RWPE2 (cell line): ENCODE results near the gene TENT5A.
A peak's percentile ranks its signal among the peaks of the same experiment; 100 is the strongest.

Experiments
- ATAC-seq: fragments of 200-7000 bp; cut with Tn5 transposase; 3 replicates; pipeline ENCODE4 v1.9.1; 2021; ENCODE audit warnings: low read depth
- DNase-seq: peaks from one replicate; pipeline ENCODE4 v3.0.0-alpha.2; 2020; ENCODE audit warnings: low spot score
- H3K27ac ChIP-seq: fragments of 450-650 bp; 2 replicates; pipeline ENCODE4 v1.5.1; 2017; ENCODE audit warnings: mild to moderate bottlenecking; ENCODE audit not compliant: poor library complexity, severe bottlenecking
- H3K27me3 ChIP-seq: fragments of 250-450 bp; sonication (Bioruptor Pico); 2 replicates; pipeline ENCODE4 v1.5.1; 2021; ENCODE audit warnings: mild to moderate bottlenecking, moderate library complexity; ENCODE audit not compliant: insufficient read depth, poor library complexity, severe bottlenecking
- H3K36me3 ChIP-seq: fragments of 250-450 bp; sonication (Bioruptor Pico); 2 replicates; pipeline ENCODE4 v1.5.1; 2020; ENCODE audit warnings: low read depth, mild to moderate bottlenecking, moderate library complexity
- H3K4me1 ChIP-seq: fragments of 250-450 bp; sonication (Bioruptor Pico); 2 replicates; pipeline ENCODE4 v1.5.1; 2021; ENCODE audit warnings: mild to moderate bottlenecking, moderate library complexity; ENCODE audit not compliant: insufficient read depth, poor library complexity, severe bottlenecking
- H3K4me3 ChIP-seq: fragments of 250-450 bp; sonication (Bioruptor Pico); 2 replicates; pipeline ENCODE4 v1.5.1; 2021; ENCODE audit warnings: mild to moderate bottlenecking, moderate library complexity; ENCODE audit not compliant: severe bottlenecking
- H3K9me3 ChIP-seq: fragments of 250-450 bp; sonication (Bioruptor Pico); 2 replicates; pipeline ENCODE4 v1.5.1; 2021; ENCODE audit warnings: mild to moderate bottlenecking, moderate library complexity; ENCODE audit not compliant: severe bottlenecking
- CTCF ChIP-seq: fragments of 450-650 bp; IDR thresholded peaks from one replicate; pipeline ENCODE4 v1.5.1; 2017; ENCODE audit warnings: mild to moderate bottlenecking, moderate library complexity; ENCODE audit not compliant: poor library complexity, severe bottlenecking

TENT5A gene

GRCh38 chr6:81759782-81760181 lies 7.3 kb upstream of the TENT5A start:
- Histone ChIP-seq H3K4me3 (no peak overlapping the region), H3K36me3 (no peaks in the 10 kb centered on the region), H3K4me1 (peaks cover 32% of the 10 kb centered on the region), H3K27ac (peak overlapping the region; percentile 41), H3K27me3 (no peaks in the 10 kb centered on the region), H3K9me3 (no peaks in the 10 kb centered on the region)
- no peak for DNase-seq
- peak; percentile 91 for ATAC-seq
- TF ChIP-seq CTCF: no peak

GRCh38 chr6:81758221-81758620 lies 5.7 kb upstream of the TENT5A start:
- ATAC-seq (no peak), DNase-seq (no peak)
- no peak overlapping the region for H3K4me3 ChIP-seq
- no peaks in the 10 kb centered on the region for H3K9me3 ChIP-seq
- no peak for TF ChIP-seq CTCF
- H3K36me3 ChIP-seq: no peaks in the 10 kb centered on the region
- no peak overlapping the region for H3K27ac ChIP-seq
- H3K27me3 ChIP-seq: no peaks in the 10 kb centered on the region
- H3K4me1 ChIP-seq: peaks cover 32% of the 10 kb centered on the region

- no peak for TF ChIP-seq CTCF
- H3K9me3 ChIP-seq: no peaks in the 10 kb centered on the region
These were observed 4.2 kb upstream of the TENT5A start for GRCh38 chr6:81756690-81757089.

GRCh38 chr6:81755551-81755950 lies 3.1 kb upstream of the TENT5A start:
- H3K27ac ChIP-seq: no peak overlapping the region
- ATAC-seq (no peak), DNase-seq (no peak)
- H3K36me3 ChIP-seq: no peaks in the 10 kb centered on the region
- no peaks in the 10 kb centered on the region for H3K27me3 ChIP-seq
- no peaks in the 10 kb centered on the region for H3K9me3 ChIP-seq
- peaks cover 14% of the 10 kb centered on the region for H3K4me1 ChIP-seq
- no peak overlapping the region for H3K4me3 ChIP-seq
- no peak for TF ChIP-seq CTCF

More at GRCh38 chr6:81756690-81757089, 4.2 kb upstream of the TENT5A start:
- ATAC-seq (no peak), DNase-seq (no peak)
- no peaks in the 10 kb centered on the region for H3K27me3 ChIP-seq
- H3K4me1 ChIP-seq: peaks cover 25% of the 10 kb centered on the region
- no peaks in the 10 kb centered on the region for H3K36me3 ChIP-seq
- H3K27ac ChIP-seq: no peak overlapping the region
- H3K4me3 ChIP-seq: no peak overlapping the region

- no peaks in the 10 kb centered on the region for H3K27me3 ChIP-seq
- H3K4me3 ChIP-seq: no peak overlapping the region
- H3K36me3 ChIP-seq: peaks cover 2% of the 10 kb centered on the region; the same call in 1 of the 2 replicates
- DNase-seq: no peak
- no peak overlapping the region for H3K27ac ChIP-seq
- ATAC-seq: no peak
- peaks cover 8% of the 10 kb centered on the region for H3K4me1 ChIP-seq
- TF ChIP-seq CTCF: no peak
- H3K9me3 ChIP-seq: no peaks in the 10 kb centered on the region
These were observed 2.4 kb upstream of the TENT5A start for GRCh38 chr6:81754906-81755305.
